CD14-positive monocyte (primary cell): ENCODE results near the gene CIPC. TPM values are rescaled to one million over a fixed set of nuclear protein-coding genes. Genes with fewer than 3 reads are reported as not detected.

Experiments
- DNase-seq, 3 donors: peaks; one replicate each; pipeline ENCODE4 v3.0.0-alpha.2; 2011 to 2022
- H2AFZ ChIP-seq: 2 replicates; pipeline ENCODE4 v1.6.0; 2012; ENCODE audit warnings: mild to moderate bottlenecking, low read depth, low read length, inconsistent platforms; ENCODE audit not compliant: insufficient read depth, poor library complexity, severe bottlenecking
- H3K27ac ChIP-seq, 2 donors: 1 replicate in 1 of 2; 2 replicates in 1 of 2; pipeline ENCODE4 v1.5.1; 2012 to 2013; ENCODE audit warnings: low read length in 2 of 2, control low read depth in 1 of 2, inconsistent platforms in 1 of 2, low read depth in 1 of 2, mild to moderate bottlenecking in 1 of 2
- H3K27me3 ChIP-seq, 2 donors: one replicate each; pipeline versions ENCODE4 v1.6.0 to v1.6.1; 2011 to 2013; ENCODE audit warnings: low read length in 2 of 2; ENCODE audit not compliant: control insufficient read depth in 2 of 2, insufficient read depth in 2 of 2
- H3K36me3 ChIP-seq, 2 donors: replicated peaks in 1 of 2; 1 replicate in 1 of 2; 2 replicates in 1 of 2; pipeline versions ENCODE4 v1.5.1 to v1.6.1; 2012 to 2013; ENCODE audit warnings: low read length in 2 of 2, control low read depth in 1 of 2, inconsistent platforms in 1 of 2, mild to moderate bottlenecking in 1 of 2; ENCODE audit not compliant: insufficient read depth in 2 of 2, control insufficient read depth in 1 of 2
- H3K4me1 ChIP-seq, 2 donors: 1 replicate in 1 of 2; 2 replicates in 1 of 2; pipeline versions ENCODE4 v1.5.1 to v1.6.1; 2012 to 2013; ENCODE audit warnings: low read length in 2 of 2, control low read depth in 1 of 2, inconsistent platforms in 1 of 2, mild to moderate bottlenecking in 1 of 2, moderate library complexity in 1 of 2; ENCODE audit not compliant: insufficient read depth in 2 of 2, control insufficient read depth in 1 of 2
- H3K4me2 ChIP-seq: replicated peaks from 2 replicates; pipeline ENCODE3; 2012; ENCODE audit warnings: low read length, moderate library complexity, mild to moderate bottlenecking; ENCODE audit not compliant: poor library complexity, severe bottlenecking; ENCODE audit errors: extremely low read depth
- H3K4me3 ChIP-seq, 3 experiments: fragments of 200-600 bp in 1 of 3; sonication (generic) in 1 of 3; replicated peaks in 1 of 3; 1 replicate in 2 of 3; 2 replicates in 1 of 3; pipeline ENCODE4 v1.5.1; 2011 to 2013; ENCODE audit warnings: low read length in 3 of 3, mild to moderate bottlenecking in 3 of 3, control low read depth in 2 of 3, low read depth in 2 of 3, inconsistent platforms in 1 of 3, moderate library complexity in 1 of 3
- H3K79me2 ChIP-seq: 2 replicates; pipeline ENCODE4 v1.6.0; 2012; ENCODE audit warnings: mild to moderate bottlenecking, control low read depth, inconsistent platforms, low read length, moderate library complexity; ENCODE audit not compliant: insufficient read depth
- H3K9ac ChIP-seq: 2 replicates; pipeline ENCODE4 v1.6.0; 2017; ENCODE audit warnings: low read length, mild to moderate bottlenecking; ENCODE audit not compliant: insufficient read depth, poor library complexity, severe bottlenecking
- H3K9me3 ChIP-seq, 2 donors: replicated peaks in 1 of 2; 1 replicate in 1 of 2; 2 replicates in 1 of 2; pipeline versions ENCODE4 v1.5.1 to v1.6.1; 2012 to 2013; ENCODE audit warnings: low read length in 2 of 2, control low read depth in 1 of 2; ENCODE audit not compliant: control insufficient read depth in 1 of 2, insufficient read depth in 1 of 2
- H4K20me1 ChIP-seq: 2 replicates; pipeline ENCODE4 v1.6.0; 2012; ENCODE audit warnings: mild to moderate bottlenecking, low read length, control low read depth, moderate library complexity; ENCODE audit not compliant: insufficient read depth
- H3K27ac Mint-ChIP-seq, 7 donors: one replicate each; pipeline ENCODE4 v1.8.0; 2020; ENCODE audit warnings: mild to moderate bottlenecking in 7 of 7, mixed read lengths in 7 of 7, moderate library complexity in 6 of 7, inconsistent platforms in 2 of 7
- H3K27me3 Mint-ChIP-seq, 3 donors: one replicate each; pipeline ENCODE4 v1.8.0; 2021 to 2022; ENCODE audit warnings: low read depth in 3 of 3, mild to moderate bottlenecking in 3 of 3, mixed read lengths in 3 of 3, moderate library complexity in 3 of 3, inconsistent platforms in 1 of 3
- H3K36me3 Mint-ChIP-seq, 2 donors: one replicate each; pipeline ENCODE4 v1.8.0; 2020; ENCODE audit warnings: mixed read lengths in 2 of 2, inconsistent platforms in 1 of 2, mild to moderate bottlenecking in 1 of 2
- H3K4me1 Mint-ChIP-seq: one replicate; pipeline ENCODE4 v1.8.0; 2020; ENCODE audit warnings: mild to moderate bottlenecking, mixed read lengths
- H3K4me3 Mint-ChIP-seq, 2 donors: one replicate each; pipeline ENCODE4 v1.8.0; 2020; ENCODE audit warnings: mild to moderate bottlenecking in 2 of 2, mixed read lengths in 2 of 2, moderate library complexity in 1 of 2
- H3K9me3 Mint-ChIP-seq, 7 donors: one replicate each; pipeline ENCODE4 v1.8.0; 2020 to 2022; ENCODE audit warnings: mixed read lengths in 7 of 7, mild to moderate bottlenecking in 6 of 7, moderate library complexity in 6 of 7, inconsistent platforms in 2 of 7
- CTCF ChIP-seq: fragments of 200-600 bp; IDR thresholded peaks from one replicate; pipeline ENCODE4 v1.8.0; 2022; ENCODE audit warnings: antibody characterized with exemption, mild to moderate bottlenecking
- whole genome bisulfite sequencing: methylation state at CpG from one replicate; pipeline ENCODE4 v1.1.5; 2013; ENCODE audit warnings: missing lambda C conversion rate; ENCODE audit not compliant: insufficient coverage; 5-methylcytosine and 5-hydroxymethylcytosine counted together
- intact Hi-C, 2 donors: fragments of 100-400 bp; cut with micrococcal nuclease; formaldehyde crosslinking; loops; one replicate each; pipeline versions ENCODE4 v1.15.0 to v1.15.1; 2023
- polyA plus RNA-seq, 3 donors: library from polyadenylated mRNA; depleted of rRNA in 1 of 3; unstranded in 2 of 3; stranded (reverse) in 1 of 3; fragments of 300-500 nt in 2 of 3; fragments of >200 nt in 1 of 3; fragmentation: Illumina TruSeq in 2 of 3; gene quantifications; 1 replicate in 2 of 3; 2 replicates in 1 of 3; pipeline ENCODE4 v1.2.3, GENCODE V29; 2012 to 2021

Gene CIPC
- polyA plus RNA-seq, 3 donors: 4.4 to 11.2 (median 7.0) TPM

GRCh38 chr14:77143071-77143470, 45.0 kb downstream of the CIPC start:
- Histone ChIP-seq H3K27ac (no peak overlapping the region), H3K9ac (no peak overlapping the region), H3K27me3 (peaks cover 70 to 85% of the 10 kb centered on the region in 2 donors), H3K4me3 (no peak overlapping the region), H3K4me1 (peaks cover 3 to 20% of the 10 kb centered on the region in 2 donors), H3K36me3 (no peaks in the 10 kb centered on the region), H4K20me1 (no peaks in the 10 kb centered on the region), H3K4me2 (no peak overlapping the region), H3K79me2 (no peaks in the 10 kb centered on the region), H3K9me3 (peaks cover 3 to 25% of the 10 kb centered on the region in 2 donors), H2AFZ (no peak overlapping the region)
- DNase-seq: no peak
- intact Hi-C loops: no loop called here
- no peak for TF ChIP-seq CTCF
- Mint-ChIP-seq H3K27me3 (peaks cover 66 to 86% (median 75%) of the 10 kb centered on the region in 3 donors), H3K27ac (no peak overlapping the region), H3K9me3 (peaks cover 0 to 12% (median 6%) of the 10 kb centered on the region in 7 donors), H3K4me1 (peaks cover 15% of the 10 kb centered on the region), H3K36me3 (peaks cover 0 to 1% of the 10 kb centered on the region in 2 donors), H3K4me3 (peak overlapping the region in 1 of 2 donors; percentile 40)
- 0% methylated on average over 1 of the region's 4 CpGs for WGBS

- no peaks in the 10 kb centered on the region for H3K36me3 ChIP-seq
- H3K79me2 ChIP-seq: no peaks in the 10 kb centered on the region
- H3K4me1 ChIP-seq: peaks cover 2 to 15% of the 10 kb centered on the region in 2 donors
- no peaks in the 10 kb centered on the region for H3K36me3 Mint-ChIP-seq
- H3K27me3 Mint-ChIP-seq: peaks cover 56 to 74% (median 67%) of the 10 kb centered on the region in 3 donors
- 77% methylated on average over 3 of the region's 4 CpGs for WGBS
- H2AFZ ChIP-seq: no peak overlapping the region
- H3K27me3 ChIP-seq: peaks cover 70% of the 10 kb centered on the region in 2 donors
- H3K27ac Mint-ChIP-seq: no peak overlapping the region
- H3K9me3 ChIP-seq: peaks cover 0 to 25% of the 10 kb centered on the region in 2 donors
- intact Hi-C loops: no loop called here
- H3K27ac ChIP-seq: no peak overlapping the region
- no peaks in the 10 kb centered on the region for H4K20me1 ChIP-seq
- H3K4me3 ChIP-seq: no peak overlapping the region
- TF ChIP-seq CTCF: no peak
- H3K4me1 Mint-ChIP-seq: peaks cover 11% of the 10 kb centered on the region
- no peak for DNase-seq
- peaks cover 0 to 12% (median 4%) of the 10 kb centered on the region in 7 donors for H3K9me3 Mint-ChIP-seq
- peak overlapping the region in 1 of 2 donors; percentile 31 for H3K4me3 Mint-ChIP-seq
- H3K4me2 ChIP-seq: no peak overlapping the region
- H3K9ac ChIP-seq: no peak overlapping the region
These were observed 46.5 kb downstream of the CIPC start for GRCh38 chr14:77144412-77145115.
